KOPT-K1 (cell line): ENCODE data around the gene SEPTIN6.
A peak's percentile ranks its signal among the peaks of the same experiment; 100 is the strongest.

Experiments used
- H3K27ac ChIP-seq: fragments of 200-600 bp; sonication (generic); 2 replicates; pipeline ENCODE4 v1.5.1; 2016; ENCODE audit warnings: antibody characterized with exemption, mild to moderate bottlenecking, low read depth, low read length; ENCODE audit not compliant: poor library complexity, severe bottlenecking
- H3K36me3 ChIP-seq: fragments of 200-600 bp; sonication (generic); 2 replicates; pipeline ENCODE4 v1.5.1; 2017; ENCODE audit warnings: antibody characterized with exemption, mild to moderate bottlenecking, low read length, moderate library complexity; ENCODE audit not compliant: insufficient read depth
- H3K9me3 ChIP-seq: fragments of 200-600 bp; sonication (generic); 2 replicates; pipeline ENCODE4 v1.5.1; 2017; ENCODE audit warnings: antibody characterized with exemption, low read length, mild to moderate bottlenecking; ENCODE audit not compliant: insufficient read depth, poor library complexity, severe bottlenecking

Gene SEPTIN6

GRCh38 chrX:119693040-119693995, at the start of gene SEPTIN6:
Gene SEPTIN6, minus strand, starts transcription at chrX:119693168. Its CDS starts 63 bp downstream, at chrX:119693105.
- H3K9me3 ChIP-seq = no peaks in the 10 kb centered on the region
- H3K36me3 ChIP-seq = 0 out of 2 replicates have a peak, but pooled peaks cover 6% of the 10 kb centered on the region
- H3K27ac ChIP-seq = peak within 1 kb of the TSS; percentile 99

DNA sequence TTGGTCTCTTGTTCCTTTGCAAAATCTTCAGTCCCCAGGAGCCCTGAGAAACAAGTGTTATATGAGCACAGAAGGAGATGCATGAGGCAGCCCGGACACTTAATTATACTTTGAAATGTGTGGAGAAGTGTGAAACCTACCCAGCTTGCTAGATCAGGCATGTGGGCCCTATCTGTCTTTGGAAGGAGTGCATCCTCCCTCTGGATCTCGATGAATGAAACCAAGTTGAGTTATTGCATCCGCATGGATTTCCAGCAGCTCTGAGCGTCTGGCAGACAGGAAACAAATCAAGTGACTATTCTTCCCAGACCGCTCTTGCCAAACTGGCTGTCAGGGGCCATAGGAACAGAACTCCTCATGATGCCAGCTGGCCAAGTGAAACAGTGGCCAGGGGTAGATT, 45.8 kb upstream of the SEPTIN6 start:
- Histone ChIP-seq H3K27ac (no peak overlapping the region), H3K9me3 (no peaks in the 10 kb centered on the region), H3K36me3 (no peaks in the 10 kb centered on the region)

- H3K36me3 ChIP-seq = no peaks in the 10 kb centered on the region
- no peak overlapping the region for H3K27ac ChIP-seq
- no peaks in the 10 kb centered on the region for H3K9me3 ChIP-seq
These were observed 43.3 kb upstream of the SEPTIN6 start for GRCh38 chrX:119736206-119736764.

DNA sequence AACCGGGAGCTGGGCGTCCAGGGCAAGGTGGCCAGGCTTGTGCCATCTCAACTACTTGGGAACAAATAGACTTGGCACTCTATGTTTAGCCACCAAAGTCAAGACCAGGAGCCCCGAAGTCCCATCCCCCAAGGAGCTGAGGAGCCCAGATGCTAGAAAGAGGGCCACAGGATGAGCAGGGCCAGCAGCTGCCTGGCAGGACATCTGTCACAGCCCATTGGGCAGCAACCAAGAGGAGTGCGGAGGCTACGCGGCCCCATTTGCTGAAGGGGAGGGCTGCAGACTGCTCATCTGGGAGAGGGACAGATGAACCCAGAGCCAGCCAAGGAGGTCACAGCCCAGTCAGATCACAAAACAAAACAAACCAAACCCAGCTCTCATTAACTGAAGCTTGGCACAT, 42.5 kb upstream of the SEPTIN6 start:
- Histone ChIP-seq H3K27ac (no peak overlapping the region), H3K36me3 (no peaks in the 10 kb centered on the region), H3K9me3 (no peaks in the 10 kb centered on the region)

GRCh38 chrX:119734897-119735339, 42.0 kb upstream of the SEPTIN6 start:
- H3K9me3 ChIP-seq = no peaks in the 10 kb centered on the region
- H3K27ac ChIP-seq = no peak overlapping the region

DNA sequence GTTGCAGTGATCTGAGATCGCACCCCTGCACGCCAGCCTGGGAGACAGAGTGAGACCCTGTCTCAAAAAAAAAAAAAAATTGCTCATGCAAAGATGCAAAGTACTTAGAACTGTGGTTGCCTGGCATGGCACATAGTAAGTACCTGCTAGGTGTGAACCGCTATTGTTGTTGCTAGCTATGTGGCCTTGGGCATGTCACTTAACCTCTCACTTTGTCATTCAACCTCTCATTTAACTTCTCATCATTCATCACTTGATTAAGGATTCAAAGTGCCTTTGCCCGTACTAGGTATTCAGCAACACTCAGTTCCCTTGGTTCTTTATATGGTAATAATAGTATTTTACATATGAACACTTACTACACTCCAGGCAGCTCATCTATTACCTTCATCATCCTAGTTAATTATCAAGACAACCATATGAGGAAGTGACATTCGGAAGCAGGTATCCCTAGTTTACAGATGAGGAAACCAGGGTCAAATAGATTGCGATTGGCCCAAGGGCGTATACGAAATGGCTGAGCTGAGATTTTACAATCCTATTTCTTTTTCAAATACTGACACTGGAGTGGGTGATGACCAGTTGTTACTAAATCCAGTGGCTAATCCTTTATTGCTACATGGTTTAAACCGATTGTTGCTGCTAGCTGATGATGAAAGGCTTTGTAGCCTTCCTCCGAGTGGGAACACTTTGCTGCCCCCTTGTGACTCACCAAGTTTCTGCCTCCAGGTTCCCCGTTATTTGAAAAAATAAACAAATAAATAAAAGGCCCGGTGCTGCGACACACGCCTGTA, 36.6 kb upstream of the SEPTIN6 start:
- Histone ChIP-seq H3K36me3 (no peaks in the 10 kb centered on the region), H3K9me3 (no peaks in the 10 kb centered on the region), H3K27ac (peak overlapping the region; percentile 16)

More at GRCh38 chrX:119734897-119735339, 42.0 kb upstream of the SEPTIN6 start:
- no peaks in the 10 kb centered on the region for H3K36me3 ChIP-seq

GRCh38 chrX:119728487-119728886, 35.5 kb upstream of the SEPTIN6 start:
- no peaks in the 10 kb centered on the region for H3K9me3 ChIP-seq
- H3K27ac ChIP-seq = peak overlapping the region; percentile 16
- H3K36me3 ChIP-seq = no peaks in the 10 kb centered on the region

GRCh38 chrX:119726900-119727555, 34.1 kb upstream of the SEPTIN6 start:
- Histone ChIP-seq H3K27ac (peak overlapping the region; percentile 77), H3K36me3 (no peaks in the 10 kb centered on the region), H3K9me3 (no peaks in the 10 kb centered on the region)

GRCh38 chrX:119721926-119722325, 29.0 kb upstream of the SEPTIN6 start:
- no peak overlapping the region for H3K27ac ChIP-seq
- H3K9me3 ChIP-seq = no peaks in the 10 kb centered on the region
- no peaks in the 10 kb centered on the region for H3K36me3 ChIP-seq

DNA sequence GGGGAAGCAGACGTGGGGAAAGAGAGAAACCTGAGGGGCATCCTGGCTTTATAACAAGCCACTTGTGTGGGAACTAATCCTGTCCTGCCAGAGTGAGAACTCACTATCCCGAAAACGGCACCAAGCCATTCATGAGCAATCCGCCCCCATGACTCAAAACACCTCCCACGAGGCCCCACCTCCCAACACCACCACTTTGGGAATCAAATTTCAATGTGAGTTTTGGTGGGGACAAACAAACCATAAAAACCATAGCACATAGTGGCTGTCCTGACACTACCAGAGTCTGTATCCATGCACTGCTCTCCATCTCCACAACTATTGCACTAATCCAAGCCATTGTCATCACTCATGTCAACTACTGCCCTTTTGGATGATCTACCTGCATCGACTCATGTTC, 28.5 kb upstream of the SEPTIN6 start:
- Histone ChIP-seq H3K36me3 (no peaks in the 10 kb centered on the region), H3K27ac (no peak overlapping the region), H3K9me3 (no peaks in the 10 kb centered on the region)

DNA sequence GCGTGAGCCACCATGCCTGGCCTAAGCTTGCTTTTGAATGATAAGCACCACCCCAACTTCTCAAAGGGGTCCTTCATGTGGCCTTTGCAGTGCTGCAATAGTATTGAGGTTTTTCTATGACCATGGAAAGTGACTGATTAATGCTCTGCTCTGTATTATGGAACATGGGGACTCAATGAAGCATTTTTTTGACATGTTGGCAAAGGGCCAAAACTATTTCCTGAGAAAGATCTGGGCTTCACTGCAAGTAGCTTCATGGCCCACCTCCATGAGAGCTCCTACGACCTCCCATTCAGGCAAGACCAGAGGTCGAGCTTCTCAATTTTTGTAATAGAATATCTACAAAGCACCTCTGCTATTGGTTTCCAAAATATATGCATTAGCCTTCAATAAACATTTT, 16.7 kb upstream of the SEPTIN6 start:
- H3K27ac ChIP-seq = no peak overlapping the region
- no peaks in the 10 kb centered on the region for H3K9me3 ChIP-seq
- no peaks in the 10 kb centered on the region for H3K36me3 ChIP-seq

DNA sequence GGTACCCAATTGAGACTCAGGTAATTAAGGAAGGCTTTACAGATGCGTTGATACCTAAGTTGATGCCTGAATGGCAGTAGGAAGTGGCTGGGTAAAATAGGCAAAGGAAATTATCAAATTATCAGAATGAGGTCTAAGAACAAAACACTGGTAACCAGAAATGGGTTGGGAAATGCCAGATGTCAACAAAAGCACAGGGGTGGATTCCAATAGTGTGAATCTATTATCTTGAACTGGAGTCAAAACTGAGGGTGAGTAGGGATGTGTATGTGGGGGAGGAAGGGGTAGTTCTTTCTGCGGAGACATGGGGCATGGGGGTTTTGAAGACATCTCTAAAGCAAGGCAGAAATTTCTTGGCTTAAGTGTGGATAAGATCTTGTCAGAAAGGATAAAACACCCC, 16.0 kb upstream of the SEPTIN6 start:
- H3K9me3 ChIP-seq = no peaks in the 10 kb centered on the region
- H3K27ac ChIP-seq = no peak overlapping the region
- H3K36me3 ChIP-seq = no peaks in the 10 kb centered on the region

GRCh38 chrX:119706616-119707015, 13.6 kb upstream of the SEPTIN6 start:
- no peak overlapping the region for H3K27ac ChIP-seq
- no peaks in the 10 kb centered on the region for H3K9me3 ChIP-seq

GRCh38 chrX:119698845-119699244, 5.9 kb upstream of the SEPTIN6 start:
- no peak overlapping the region for H3K27ac ChIP-seq
- H3K36me3 ChIP-seq = no peaks in the 10 kb centered on the region
- no peaks in the 10 kb centered on the region for H3K9me3 ChIP-seq

More at GRCh38 chrX:119706616-119707015, 13.6 kb upstream of the SEPTIN6 start:
- H3K36me3 ChIP-seq = no peaks in the 10 kb centered on the region
